Mesendoderm (in vitro differentiated cells): ENCODE results near the gene CCDC142.
"Not testable (repeated sequence)": the region's sequence is repeated elsewhere in the genome, so short reads cannot be mapped to it uniquely, and the experiment has no call there.

Source experiments
- DNase-seq: peaks from one replicate; pipeline ENCODE4 v3.0.0; 2013
- H2AK5ac ChIP-seq: 2 replicates; pipeline ENCODE4 v1.6.1; 2013; ENCODE audit warnings: low read length, inconsistent platforms
- H2BK120ac ChIP-seq: 2 replicates; pipeline ENCODE4 v1.6.1; 2013; ENCODE audit warnings: low read depth, mild to moderate bottlenecking, low read length, moderate library complexity, mixed read lengths
- H2BK15ac ChIP-seq: replicated peaks from 2 replicates; pipeline ENCODE4 v1.6.1; 2013; ENCODE audit warnings: low read depth, mild to moderate bottlenecking, moderate library complexity
- H2BK5ac ChIP-seq: 2 replicates; pipeline ENCODE4 v1.6.1; 2013; ENCODE audit warnings: low read length, inconsistent platforms
- H3K18ac ChIP-seq: 2 replicates; pipeline ENCODE4 v1.6.1; 2013; ENCODE audit warnings: mild to moderate bottlenecking, low read length, mixed read lengths
- H3K23ac ChIP-seq: one replicate; pipeline ENCODE4 v1.6.1; 2013; ENCODE audit warnings: low read length
- H3K27ac ChIP-seq: 2 replicates; pipeline ENCODE4 v1.5.1; 2013; ENCODE audit warnings: low read depth, mild to moderate bottlenecking, inconsistent platforms, low read length, moderate library complexity
- H3K27me3 ChIP-seq: 2 replicates; pipeline ENCODE4 v1.6.1; 2013; ENCODE audit warnings: low read length, control low read depth, mild to moderate bottlenecking, inconsistent platforms; ENCODE audit not compliant: insufficient read depth, poor library complexity
- H3K36me3 ChIP-seq: 2 replicates; pipeline ENCODE4 v1.6.1; 2013; ENCODE audit warnings: low read length, inconsistent platforms; ENCODE audit not compliant: control insufficient read depth, insufficient read depth
- H3K4ac ChIP-seq: one replicate; pipeline ENCODE4 v1.6.1; 2013; ENCODE audit warnings: low read depth, mild to moderate bottlenecking, low read length, moderate library complexity
- H3K4me1 ChIP-seq: 2 replicates; pipeline ENCODE4 v1.6.1; 2013; ENCODE audit warnings: low read depth, low read length, inconsistent platforms; ENCODE audit not compliant: control insufficient read depth
- H3K4me2 ChIP-seq: 2 replicates; pipeline ENCODE4 v1.6.1; 2013; ENCODE audit warnings: low read length
- H3K4me3 ChIP-seq: 2 replicates; pipeline ENCODE4 v1.5.1; 2013; ENCODE audit warnings: mild to moderate bottlenecking, low read length
- H3K56ac ChIP-seq: one replicate; pipeline ENCODE4 v1.6.1; 2013; ENCODE audit warnings: low read length
- H3K79me1 ChIP-seq: 2 replicates; pipeline ENCODE4 v1.6.1; 2013; ENCODE audit warnings: low read length, inconsistent platforms
- H3K79me2 ChIP-seq: 2 replicates; pipeline ENCODE4 v1.6.1; 2013; ENCODE audit warnings: mild to moderate bottlenecking, low read length; ENCODE audit not compliant: control insufficient read depth, insufficient read depth
- H3K9ac ChIP-seq: 2 replicates; pipeline ENCODE4 v1.6.1; 2013; ENCODE audit warnings: low read length, inconsistent platforms
- H4K5ac ChIP-seq: one replicate; pipeline ENCODE4 v1.6.1; 2013; ENCODE audit warnings: low read length
- H4K8ac ChIP-seq: one replicate; pipeline ENCODE4 v1.6.1; 2013; ENCODE audit warnings: low read depth, mild to moderate bottlenecking, control low read depth, low read length, moderate library complexity
- WGBS: extraction: QIAGEN DNeasy Blood & Tissue Kit; methylation state at CpG from one replicate; pipeline ENCODE4 v1.1.7; 2013; ENCODE audit warnings: low lambda C conversion rate, missing lambda C conversion rate; ENCODE audit not compliant: insufficient coverage; ENCODE audit errors: extremely low coverage; 5-methylcytosine and 5-hydroxymethylcytosine counted together

CCDC142 gene

GRCh38 chr2:74462786-74463105 is 20.1 kb downstream of the CCDC142 start:
- H2BK5ac ChIP-seq, result no peak overlapping the region
- H3K4me2 ChIP-seq, result no peak overlapping the region
- H3K56ac ChIP-seq, result no peak overlapping the region
- no peak overlapping the region for H3K18ac ChIP-seq
- no peak overlapping the region for H2BK15ac ChIP-seq
- H3K27me3 ChIP-seq, result no peaks in the 10 kb centered on the region
- peaks cover 3% of the 10 kb centered on the region for H3K36me3 ChIP-seq
- no CpG with 5 or more reads among the region's 4 CpGs for WGBS
- no peak overlapping the region for H3K23ac ChIP-seq
- H4K5ac ChIP-seq, result no peak overlapping the region
- H2BK120ac ChIP-seq, result no peak overlapping the region
- no peak overlapping the region for H2AK5ac ChIP-seq
- H3K4me1 ChIP-seq, result no peaks in the 10 kb centered on the region
- no peak overlapping the region for H3K4me3 ChIP-seq
- H4K8ac ChIP-seq, result no peak overlapping the region
- peaks cover 10% of the 10 kb centered on the region for H3K79me1 ChIP-seq
- H3K9ac ChIP-seq, result no peak overlapping the region
- peaks cover 15% of the 10 kb centered on the region for H3K79me2 ChIP-seq
- H3K27ac ChIP-seq, result no peak overlapping the region
- no peak overlapping the region for H3K4ac ChIP-seq
- DNase-seq, result no peak

GRCh38 chr2:74462054-74462785 is 20.6 kb downstream of the CCDC142 start:
- H3K4ac ChIP-seq, result no peak overlapping the region
- H3K79me2 ChIP-seq, result peaks cover 15% of the 10 kb centered on the region
- no peak overlapping the region for H2BK15ac ChIP-seq
- H3K27me3 ChIP-seq, result no peaks in the 10 kb centered on the region
- H3K18ac ChIP-seq, result no peak overlapping the region
- peaks cover 10% of the 10 kb centered on the region for H3K79me1 ChIP-seq
- no peak overlapping the region for H3K9ac ChIP-seq
- H3K56ac ChIP-seq, result no peak overlapping the region
- H3K4me3 ChIP-seq, result no peak overlapping the region
- H3K4me2 ChIP-seq, result no peak overlapping the region
- no peak overlapping the region for H2BK5ac ChIP-seq
- H3K36me3 ChIP-seq, result peaks cover 3% of the 10 kb centered on the region
- H4K8ac ChIP-seq, result no peak overlapping the region
- no peak overlapping the region for H3K23ac ChIP-seq
- WGBS, result no CpG with 5 or more reads among the region's 20 CpGs
- no peak overlapping the region for H2AK5ac ChIP-seq
- no peaks in the 10 kb centered on the region for H3K4me1 ChIP-seq
- no peak for DNase-seq
- no peak overlapping the region for H4K5ac ChIP-seq
- H2BK120ac ChIP-seq, result no peak overlapping the region
- H3K27ac ChIP-seq, result no peak overlapping the region

- Histone ChIP-seq H3K4me2 (no peak overlapping the region), H3K79me2 (peaks cover 15% of the 10 kb centered on the region), H3K9ac (no peak overlapping the region), H3K18ac (no peak overlapping the region), H3K4me3 (no peak overlapping the region), H3K23ac (no peak overlapping the region), H4K5ac (no peak overlapping the region), H2BK120ac (no peak overlapping the region), H3K4me1 (peaks cover 4% of the 10 kb centered on the region), H3K4ac (no peak overlapping the region), H3K27ac (no peak overlapping the region), H2BK5ac (no peak overlapping the region), H4K8ac (no peak overlapping the region), H3K56ac (no peak overlapping the region), H2BK15ac (no peak overlapping the region), H3K36me3 (peaks cover 3% of the 10 kb centered on the region), H2AK5ac (no peak overlapping the region), H3K79me1 (peaks cover 10% of the 10 kb centered on the region), H3K27me3 (no peaks in the 10 kb centered on the region)
- peak; percentile 70 for DNase-seq
- no CpG with 5 or more reads among the region's 27 CpGs for WGBS
Measured at GRCh38 chr2:74461187-74462053, 21.4 kb downstream of the CCDC142 start.

GRCh38 chr2:74460187-74460586 is 22.6 kb downstream of the CCDC142 start:
- H4K8ac ChIP-seq, H3K56ac ChIP-seq, H2BK15ac ChIP-seq, H2BK120ac ChIP-seq, H3K23ac ChIP-seq, H3K9ac ChIP-seq, DNase-seq, H3K27ac ChIP-seq, H3K4me2 ChIP-seq, H3K4me3 ChIP-seq, H3K18ac ChIP-seq, H3K4me1 ChIP-seq, H2BK5ac ChIP-seq, H2AK5ac ChIP-seq, H4K5ac ChIP-seq, H3K4ac ChIP-seq, H3K36me3 ChIP-seq, H3K27me3 ChIP-seq: not testable (repeated sequence)
- Histone ChIP-seq H3K79me2 (peaks cover 17% of the 10 kb centered on the region), H3K79me1 (peaks cover 13% of the 10 kb centered on the region)
- WGBS, result no CpG with 5 or more reads among the region's 10 CpGs

- WGBS, result no CpG with 5 or more reads among the region's 13 CpGs
- Histone ChIP-seq H3K56ac (peak overlapping the region; percentile 100), H3K4me2 (peak overlapping the region; percentile 4), H3K79me1 (peaks cover 13% of the 10 kb centered on the region), H3K9ac (peak overlapping the region; percentile 100), H3K79me2 (peaks cover 13% of the 10 kb centered on the region)
- not testable (repeated sequence) for H2BK5ac ChIP-seq, H3K27ac ChIP-seq, H3K4me3 ChIP-seq, H4K8ac ChIP-seq, H2BK15ac ChIP-seq, H3K23ac ChIP-seq, H3K4ac ChIP-seq, H3K36me3 ChIP-seq, H2AK5ac ChIP-seq, H3K27me3 ChIP-seq, H4K5ac ChIP-seq, H3K4me1 ChIP-seq, H2BK120ac ChIP-seq, DNase-seq, H3K18ac ChIP-seq
Measured at GRCh38 chr2:74459503-74460118, 23.2 kb downstream of the CCDC142 start.
